ENCODE measurements around the gene NFXL1. TPM values are rescaled to one million over a fixed set of nuclear protein-coding genes. Genes with fewer than 3 reads are reported as not detected.

The NFXL1 gene
- total and polyA plus RNA-seq, 2 of the 4 experiments (the other 2 are of a cell fraction), result 13.9 to 23.1 TPM

GRCh38 chr4:47798165-47798564 is 116.2 kb downstream of the NFXL1 start:
- Histone ChIP-seq H4K91ac (ENCODE audit: insufficient read depth, low read depth, low read length) (no peak overlapping the region), H2BK20ac (ENCODE audit: low read depth, low read length) (no peak overlapping the region), H3K9me1 (ENCODE audit: insufficient read depth, low read length) (no peaks in the 10 kb centered on the region), H2BK120ac (ENCODE audit: low read depth, low read length) (no peak overlapping the region), H3K4me3 (ENCODE audit: insufficient read depth, low read depth, low read length) (no peak overlapping the region), H3K27me3 (ENCODE audit: control insufficient read depth, insufficient read depth, low read length) (no peaks in the 10 kb centered on the region; the same call in 1 of the 2 replicates), H3K14ac (replicated peaks; ENCODE audit: low read depth, low read length) (no peak overlapping the region), H3K56ac (ENCODE audit: extremely low read depth, insufficient read depth, low read length) (no peak overlapping the region), H3K9me3 (ENCODE audit: control insufficient read depth, insufficient read depth, low read length) (no peaks in the 10 kb centered on the region), H3K36me3 (ENCODE audit: control insufficient read depth, insufficient read depth, low read length) (no peaks in the 10 kb centered on the region), H2AK5ac (ENCODE audit: low read depth, low read length) (no peak overlapping the region), H3K23ac (ENCODE audit: low read depth, low read length) (no peak overlapping the region), H2BK15ac (ENCODE audit: low read depth, low read length) (no peak overlapping the region), H3K9ac (ENCODE audit: low read depth, low read length) (no peak overlapping the region), H3K79me1 (ENCODE audit: low read depth in 1 of 2, low read length in 2 of 2) (no peaks in the 10 kb centered on the region), H2BK5ac (ENCODE audit: low read depth, low read length, poor library complexity, severe bottlenecking) (no peak overlapping the region), H2AK9ac (replicated peaks; ENCODE audit: low read depth, low read length, poor library complexity) (no peak overlapping the region), H3K18ac (ENCODE audit: low read depth, low read length) (no peak overlapping the region), H3K4me2 (ENCODE audit: low read depth, low read length) (no peak overlapping the region), H3K4me1 (ENCODE audit: control insufficient read depth, insufficient read depth, low read length) (no peaks in the 10 kb centered on the region), H4K8ac (ENCODE audit: low read depth in 2 of 2, low read length in 2 of 2) (no peak overlapping the region), H3K4ac (ENCODE audit: low read depth, low read length) (no peak overlapping the region), H4K5ac (ENCODE audit: low read depth, low read length) (no peak overlapping the region), H2AFZ (replicated peaks; ENCODE audit: low read length, poor library complexity) (no peak overlapping the region), H3K27ac (ENCODE audit: insufficient read depth, low read length) (no peak overlapping the region), H4K20me1 (ENCODE audit: insufficient read depth, low read length) (no peaks in the 10 kb centered on the region)
- intact Hi-C loops (cut with micrococcal nuclease), result no loop called here
- DNase-seq, result peak; percentile 6
- dilution Hi-C loops (cut with HindIII; ENCODE audit: low sequenced_read_pairs, unreplicated experiment), result no loop called here
- no peak for TF ChIP-seq MAFK (IDR thresholded peaks at IDR 0.05; ENCODE audit: low read depth, low read length)
- TF ChIP-seq FOS (IDR thresholded peaks at IDR 0.05; ENCODE audit: low read depth, low read length), result no peak
- ChIA-PET POLR2A (ENCODE audit: unreplicated experiment) (no interaction called here), CTCF (no interaction called here)
- in situ Hi-C loops (cut with MboI; ENCODE audit: low sequenced_read_pairs), result no loop called here
- ATAC-seq (ENCODE audit: low read depth), result peak; percentile 57; the same call in 1 of the 2 replicates
- no CpG with 5 or more reads among the region's 3 CpGs for WGBS, 2 experiments (ENCODE audit: extremely low coverage in 2 of 2, insufficient read length in 1 of 2)
- no TSS peak for BruUV-seq (replicated peaks)

Other genes with a start within 250 kb of the NFXL1 start
- 15.6 and 20.3 TPM in 2 replicates for gene CORIN, start 76.5 kb downstream of the NFXL1 start, total RNA-seq (2012; rRNA removed)
- 19.2 and 24.7 TPM in 2 replicates for gene CORIN, start 76.5 kb downstream of the NFXL1 start, polyA plus RNA-seq (2012; rRNA removed)
- not detected in 2 replicates for gene CNGA1, start 102.1 kb upstream of the NFXL1 start, total RNA-seq (2012; rRNA removed)
- not detected in 2 replicates for gene CNGA1, start 102.1 kb upstream of the NFXL1 start, polyA plus RNA-seq (2012; rRNA removed)
- 1.1 TPM in 2 replicates for gene NIPAL1, start 102.2 kb upstream of the NFXL1 start, total RNA-seq (2012; rRNA removed)
- gene NIPAL1, start 102.2 kb upstream of the NFXL1 start, polyA plus RNA-seq (2012; rRNA removed), result 0.89 and 0.93 TPM in 2 replicates
- not detected in 2 replicates for gene TXK, start 219.7 kb upstream of the NFXL1 start, total RNA-seq (2012; rRNA removed)
- gene TXK, start 219.7 kb upstream of the NFXL1 start, polyA plus RNA-seq (2012; rRNA removed), result not detected in 2 replicates